ENCODE data around the gene TMEM203.

The TMEM203 gene

DNA sequence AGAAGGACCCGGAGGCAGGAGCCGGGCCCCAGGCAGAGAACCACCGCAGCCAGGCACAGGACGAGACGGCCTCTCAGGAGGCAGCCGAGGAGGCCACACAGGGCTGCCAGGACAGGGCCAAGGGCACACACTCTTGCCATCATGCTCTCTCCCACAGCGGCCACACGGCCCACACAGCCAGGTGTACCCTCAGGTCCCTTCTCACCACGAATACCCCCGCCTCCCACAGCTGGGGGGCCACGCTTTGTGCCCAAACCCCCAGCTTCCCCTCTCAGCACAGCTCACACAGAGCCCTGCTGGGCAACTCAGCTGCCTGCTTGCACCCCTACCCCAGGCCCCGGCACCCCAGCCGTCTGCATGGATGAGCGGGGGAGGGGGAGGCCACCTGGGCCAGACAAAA is 11.7 kb downstream of the TMEM203 start:
- DNase-seq (ENCODE audit: low read depth), result no peak

- DNase-seq (ENCODE audit: low read depth), result no peak
Observed at GRCh38 chr9:137192859-137193258, 12.6 kb downstream of the TMEM203 start.

DNA sequence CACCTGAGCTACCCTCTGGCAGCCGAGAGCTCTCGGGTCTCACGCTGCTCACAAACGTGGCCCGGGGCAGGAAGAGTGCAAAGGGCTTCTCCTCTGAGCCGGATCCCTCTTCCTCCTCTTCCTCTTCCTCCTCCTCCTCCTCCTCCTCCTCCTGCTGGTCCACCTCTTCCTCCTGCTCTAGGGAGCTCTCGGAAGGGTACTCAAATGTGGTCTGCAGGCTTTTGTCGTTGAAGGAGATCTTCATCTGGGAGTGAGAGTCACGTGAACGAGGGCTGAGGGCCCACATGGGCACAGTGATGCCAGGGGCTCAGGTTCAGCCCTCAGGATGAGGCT is 13.0 kb downstream of the TMEM203 start:
- no peak for DNase-seq (ENCODE audit: low read depth)

DNA sequence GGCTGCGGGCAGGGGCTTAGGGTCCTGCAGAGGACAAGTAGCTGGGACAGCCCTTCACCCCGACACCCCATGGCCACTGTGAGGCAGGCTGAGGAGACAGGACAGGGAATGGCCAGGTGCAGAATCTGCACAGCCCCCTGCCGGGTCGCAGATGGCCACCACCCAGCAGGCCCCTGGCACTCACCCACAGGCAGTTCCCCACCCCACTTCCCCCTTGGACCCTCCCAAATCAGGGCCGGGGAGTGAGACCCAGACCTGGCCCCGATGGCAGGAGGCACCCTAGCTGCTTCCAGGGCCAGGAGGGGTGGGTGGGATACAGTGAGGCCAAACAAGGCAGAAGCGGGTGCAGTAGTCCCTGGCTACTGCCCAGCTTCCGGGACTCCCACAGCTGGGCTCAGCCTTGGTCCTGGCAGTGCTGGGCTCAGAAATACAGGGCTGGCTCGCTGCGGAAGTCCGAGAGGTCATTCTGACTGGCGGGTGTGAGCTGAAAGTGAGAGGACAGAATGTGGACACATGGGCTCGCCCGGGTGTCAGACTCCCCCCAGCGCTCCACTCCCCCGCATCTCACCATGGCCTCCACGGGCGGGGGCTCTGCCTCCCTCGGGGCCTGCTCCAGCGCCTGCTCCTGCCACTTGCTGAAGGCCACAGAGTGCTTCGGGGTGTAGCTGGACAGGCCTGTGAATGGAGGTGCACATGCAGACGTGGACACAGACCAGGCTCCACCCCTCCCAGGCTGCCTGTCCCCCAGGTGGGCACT is 13.6 kb downstream of the TMEM203 start:
- DNase-seq (ENCODE audit: low read depth), result no peak

DNA sequence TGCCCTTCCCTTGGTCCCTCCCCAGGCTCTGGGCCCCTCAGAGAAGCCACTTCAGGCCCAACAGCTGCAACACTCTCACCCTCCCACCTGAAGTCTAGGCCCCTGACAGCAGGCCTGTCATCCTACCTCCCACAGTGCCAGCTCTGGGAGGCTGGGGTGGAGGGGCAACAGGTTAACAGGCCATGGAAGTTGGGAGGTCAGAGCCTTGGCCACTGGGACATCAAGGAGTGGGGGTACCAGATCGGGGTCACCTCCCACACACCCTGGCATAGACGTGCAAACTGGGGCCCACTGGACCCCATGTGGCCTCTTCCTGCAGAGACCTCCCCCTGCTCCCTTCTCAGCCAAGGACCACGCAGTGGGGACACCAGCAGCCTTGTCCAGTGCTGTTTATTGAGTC is 14.2 kb downstream of the TMEM203 start:
- DNase-seq (ENCODE audit: low read depth), result no peak

GRCh38 chr9:137190315-137190856 is 15.1 kb downstream of the TMEM203 start:
- no peak for DNase-seq (ENCODE audit: low read depth)

GRCh38 chr9:137189297-137190295 is 15.9 kb downstream of the TMEM203 start:
- no peak for DNase-seq (ENCODE audit: low read depth)

DNA sequence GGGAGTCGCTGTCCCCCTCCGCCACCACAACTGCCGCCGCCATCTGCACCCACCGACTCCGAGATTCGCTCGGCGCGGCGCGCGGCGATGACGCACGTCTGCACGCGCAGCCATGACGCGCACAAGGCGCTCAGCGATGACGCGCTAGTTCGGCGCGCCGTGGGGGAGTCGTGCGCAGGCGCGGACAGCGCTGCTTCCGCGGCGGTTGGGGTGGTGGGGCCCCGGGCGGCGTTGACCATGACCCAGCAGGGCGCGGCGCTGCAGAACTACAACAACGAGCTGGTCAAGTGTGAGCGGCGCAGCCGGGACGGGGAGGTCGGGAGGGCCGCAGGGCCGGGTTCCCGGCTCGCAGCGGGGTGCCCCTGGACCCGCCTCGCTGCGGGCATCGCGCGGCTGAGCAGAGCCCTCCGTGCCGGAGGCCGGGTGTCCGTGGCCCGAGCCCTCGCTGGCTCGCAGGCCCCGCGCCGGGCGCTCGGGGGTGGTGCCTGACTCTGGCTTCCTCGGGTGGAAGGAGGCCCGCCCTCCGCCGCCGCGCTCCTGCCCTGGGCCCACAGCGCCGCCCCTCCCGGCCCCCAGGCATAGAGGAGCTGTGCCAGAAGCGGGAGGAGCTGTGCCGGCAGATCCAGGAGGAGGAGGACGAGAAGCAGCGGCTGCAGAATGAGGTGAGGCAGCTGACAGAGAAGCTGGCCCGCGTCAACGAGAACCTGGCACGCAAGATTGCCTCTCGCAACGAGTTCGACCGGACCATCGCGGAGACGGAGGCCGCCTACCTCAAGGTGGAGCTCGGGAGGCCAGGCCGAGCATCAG is 16.8 kb downstream of the TMEM203 start, which contains the start of the genes ANAPC2 and SSNA1:
TSS of gene ANAPC2 (minus strand) at position 71 of the 807 bp plus-strand sequence. CDS start at position 43, 28 bp downstream.
TSS of gene SSNA1 (plus strand) at position 187 of the 807 bp plus-strand sequence. CDS start at position 238, 51 bp downstream.
- peak; percentile 85 for DNase-seq (ENCODE audit: low read depth)

GRCh38 chr9:137188086-137188489 is 17.4 kb downstream of the TMEM203 start:
- DNase-seq (ENCODE audit: low read depth), result no peak

DNA sequence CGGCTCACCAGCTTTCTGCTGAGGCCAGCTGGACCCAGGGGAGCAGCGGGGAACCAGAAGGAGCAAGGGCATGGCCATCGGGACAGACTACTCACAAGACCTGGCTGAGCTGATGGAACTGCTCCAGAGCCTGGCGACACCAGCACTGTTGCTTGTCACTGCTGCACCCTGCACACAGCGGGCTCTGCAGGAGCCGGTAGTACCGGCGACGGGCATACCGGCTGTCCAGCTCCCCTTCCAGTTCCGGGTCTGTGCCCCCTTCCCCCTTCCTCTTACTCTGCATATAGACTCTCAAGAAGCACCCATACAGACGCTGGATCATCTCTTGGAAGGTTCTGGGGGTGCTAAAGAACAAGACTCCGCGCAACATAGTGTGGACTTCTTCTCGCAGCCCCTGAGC is 18.1 kb downstream of the TMEM203 start:
- no peak for DNase-seq (ENCODE audit: low read depth)

- no peak for DNase-seq (ENCODE audit: low read depth)
Observed at GRCh38 chr9:137186385-137186784, 19.1 kb downstream of the TMEM203 start.

GRCh38 chr9:137185921-137186320 is 19.5 kb downstream of the TMEM203 start:
- DNase-seq (ENCODE audit: low read depth), result no peak

- DNase-seq (ENCODE audit: low read depth), result no peak
Observed at GRCh38 chr9:137184881-137185660, 20.4 kb downstream of the TMEM203 start.

GRCh38 chr9:137183980-137184595 is 21.4 kb downstream of the TMEM203 start:
- no peak for DNase-seq (ENCODE audit: low read depth)

GRCh38 chr9:137182836-137183235 is 22.6 kb downstream of the TMEM203 start:
- DNase-seq (ENCODE audit: low read depth), result no peak

GRCh38 chr9:137181680-137182079 is 23.8 kb downstream of the TMEM203 start:
- DNase-seq (ENCODE audit: low read depth), result no peak

GRCh38 chr9:137180491-137180890 is 25.0 kb downstream of the TMEM203 start:
- DNase-seq (ENCODE audit: low read depth), result no peak

GRCh38 chr9:137179761-137180160 is 25.7 kb downstream of the TMEM203 start:
- DNase-seq (ENCODE audit: low read depth), result no peak

- DNase-seq (ENCODE audit: low read depth), result no peak
Observed at GRCh38 chr9:137178939-137179630, 26.4 kb downstream of the TMEM203 start.

All from stimulated activated CD8-positive, alpha-beta memory T cell treated with anti-CD3 and anti-CD28 coated beads, Interleukin-15, amount 100 ng/mL, for 1 hour (primary cell).